MCF 10A (cell line): Measurements from ENCODE around the gene BMP2K. TPM values are rescaled to one million over a fixed set of nuclear protein-coding genes. Genes with fewer than 3 reads are reported as not detected.

ENCODE experiments used
- BruUV-seq: library from RNA; stranded (reverse); fragments of 400-500 nt; replicated peaks from 2 replicates; lab custom pipeline; 2021; lab: Mats Ljungman, UMichigan
- CTCF ChIA-PET: fragments of 300-600 bp; sonication (Branson Sonifier 250); formaldehyde crosslinking; extraction: SDS; loops from one replicate; lab custom pipeline; 2021; ENCODE audit warnings: antibody characterized with exemption, inconsistent platforms; lab: Yijun Ruan, JAX
- POLR2A ChIA-PET: fragments of 300-600, 350-650 bp; sonication (Branson Sonifier 250); formaldehyde crosslinking; extraction: SDS; loops from one replicate; lab custom pipeline; 2020; ENCODE audit warnings: antibody characterized with exemption, inconsistent platforms; lab: Yijun Ruan, JAX
- DNase-seq: peaks from one replicate; pipeline ENCODE4 v3.0.0-alpha.2; 2018; ENCODE audit not compliant: unreplicated experiment
- H3K27ac Mint-ChIP-seq: one replicate; pipeline ENCODE4 v1.8.0; 2022; ENCODE audit warnings: mild to moderate bottlenecking, low read depth, mixed read lengths; ENCODE audit not compliant: unreplicated experiment
- H3K27me3 Mint-ChIP-seq: one replicate; pipeline ENCODE4 v1.8.0; 2022; ENCODE audit warnings: mixed read lengths; ENCODE audit not compliant: insufficient read depth, unreplicated experiment
- H3K36me3 Mint-ChIP-seq: one replicate; pipeline ENCODE4 v1.8.0; 2022; ENCODE audit warnings: mild to moderate bottlenecking, moderate library complexity, mixed read lengths; ENCODE audit not compliant: insufficient read depth, unreplicated experiment
- H3K4me1 Mint-ChIP-seq: one replicate; pipeline ENCODE4 v1.8.0; 2022; ENCODE audit warnings: mixed read lengths; ENCODE audit not compliant: insufficient read depth, unreplicated experiment
- H3K4me3 Mint-ChIP-seq: one replicate; pipeline ENCODE4 v1.8.0; 2022; ENCODE audit warnings: mild to moderate bottlenecking, moderate library complexity, mixed read lengths; ENCODE audit not compliant: unreplicated experiment
- H3K9me3 Mint-ChIP-seq: one replicate; pipeline ENCODE4 v1.8.0; 2022; ENCODE audit warnings: mixed read lengths; ENCODE audit not compliant: unreplicated experiment
- CTCF ChIP-seq: fragments of 200-600 bp; IDR thresholded peaks from one replicate; pipeline ENCODE4 v1.8.0; 2022; ENCODE audit warnings: antibody characterized with exemption, mild to moderate bottlenecking; ENCODE audit not compliant: unreplicated experiment
- intact Hi-C: fragments of 100-400 bp; cut with micrococcal nuclease; formaldehyde crosslinking; loops from 2 replicates; pipeline ENCODE4 v1.14.1; 2022
- total RNA-seq: library from RNA; stranded (reverse); gene quantifications from 2 replicates; pipeline ENCODE4 v1.2.3, GENCODE V29; 2022

Gene BMP2K
- total RNA-seq, 1 experiment from 2014 or later: 47.3 TPM

DNA sequence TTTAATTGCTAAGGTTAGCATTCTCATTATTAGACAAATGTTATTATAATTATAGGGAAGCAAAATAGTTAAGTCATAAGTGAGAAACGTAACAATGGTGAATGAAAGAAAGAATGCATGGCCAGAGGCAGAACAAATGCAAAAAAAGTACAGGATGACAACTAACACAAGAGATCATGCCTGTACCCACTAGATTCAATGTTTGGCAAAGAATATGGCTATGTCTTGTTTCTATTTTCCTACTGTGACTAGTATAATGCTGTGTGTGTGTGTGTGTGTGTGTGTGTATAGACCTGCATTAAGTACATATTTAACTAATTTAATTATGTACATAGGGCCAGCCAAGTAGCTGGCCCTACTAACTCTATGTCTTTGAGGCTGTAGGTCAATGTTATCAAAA, 12.9 kb upstream of the BMP2K start:
- intact Hi-C loops: no loop called here
- CTCF ChIA-PET: no interaction called here
- Mint-ChIP-seq H3K36me3 (no peaks in the 10 kb centered on the region), H3K9me3 (no peaks in the 10 kb centered on the region), H3K4me3 (no peak overlapping the region), H3K4me1 (peaks cover 7% of the 10 kb centered on the region), H3K27me3 (no peaks in the 10 kb centered on the region), H3K27ac (no peak overlapping the region)
- POLR2A ChIA-PET: no interaction called here
- no TSS peak for BruUV-seq
- no peak for DNase-seq
- no peak for TF ChIP-seq CTCF

DNA sequence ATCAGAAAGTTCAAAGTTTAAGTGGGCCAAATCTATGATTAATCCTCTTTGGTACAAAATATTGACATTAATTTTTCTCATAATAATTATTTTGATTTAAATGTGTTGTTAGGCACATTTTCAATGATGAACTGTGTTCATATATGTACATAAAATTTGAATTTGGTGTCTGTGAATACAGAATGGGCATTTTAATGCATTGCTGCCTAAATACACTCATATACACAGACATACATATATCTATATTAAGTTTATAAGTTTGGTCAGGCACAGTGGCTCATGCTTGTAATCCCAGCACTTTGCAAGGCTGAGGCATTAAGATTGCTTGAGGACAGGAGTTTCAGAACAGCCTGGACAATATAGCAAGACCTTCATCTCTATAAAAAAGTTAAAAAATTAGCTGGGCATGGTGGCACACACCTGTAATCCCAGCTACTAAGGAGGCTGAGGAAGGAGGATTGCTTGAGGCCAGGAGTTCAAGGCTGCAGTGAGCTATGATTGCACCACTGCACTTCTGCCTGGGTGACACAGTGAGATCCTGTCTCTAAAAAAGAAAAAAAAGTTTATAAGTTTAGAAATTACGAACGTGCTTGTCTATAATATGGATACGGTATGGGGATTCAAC, 12.3 kb upstream of the BMP2K start:
- Mint-ChIP-seq H3K4me3 (no peak overlapping the region), H3K36me3 (no peaks in the 10 kb centered on the region), H3K27me3 (no peaks in the 10 kb centered on the region)

DNA sequence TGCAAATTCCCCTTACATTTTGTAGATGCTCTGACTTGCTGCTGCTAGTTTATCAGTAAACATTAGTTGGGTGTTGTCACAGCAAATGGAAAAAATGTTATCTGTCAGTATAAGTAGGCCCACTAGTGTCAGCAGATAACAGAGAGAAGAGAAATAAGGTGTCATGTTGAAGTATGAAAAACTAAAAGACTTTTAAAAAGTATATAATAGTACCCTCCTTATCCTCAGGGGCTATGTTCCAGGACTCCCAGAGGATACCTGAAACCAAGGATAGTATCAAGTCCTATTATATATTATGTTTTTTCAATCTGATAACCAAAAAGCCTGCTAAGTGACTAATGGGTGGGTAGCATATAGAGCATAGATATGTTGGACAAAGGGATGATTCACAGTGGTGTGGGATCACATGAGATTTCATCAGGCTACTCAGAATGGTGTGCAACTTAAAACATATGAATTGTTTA, 11.6 kb upstream of the BMP2K start:
- intact Hi-C loops: no loop called here
- BruUV-seq: no TSS peak
- DNase-seq: peak; percentile 23
- CTCF ChIA-PET: interaction anchor here (0.6 to 0.7 kb wide), 2 partner anchors 36 to 62 kb away, joined by 3 read pairs; no protein-coding TSS in a partner anchor
- Mint-ChIP-seq H3K4me1 (peaks cover 12% of the 10 kb centered on the region), H3K9me3 (no peaks in the 10 kb centered on the region), H3K27me3 (no peaks in the 10 kb centered on the region), H3K4me3 (no peak overlapping the region), H3K27ac (no peak overlapping the region), H3K36me3 (no peaks in the 10 kb centered on the region)
- POLR2A ChIA-PET: interaction anchor here (0.8 kb wide), 1 partner anchor 10 kb away, joined by 5 read pairs; no protein-coding TSS in a partner anchor
- TF ChIP-seq CTCF: no peak

More for the DNA sequence above, 12.3 kb upstream of the BMP2K start:
- no peak for DNase-seq
- ChIA-PET CTCF (interaction anchor here (0.6 to 0.7 kb wide), 2 partner anchors 35 to 63 kb away, joined by 3 read pairs; no protein-coding TSS in a partner anchor), POLR2A (interaction anchor here (0.8 kb wide), 1 partner anchor 11 kb away, joined by 5 read pairs; no protein-coding TSS in a partner anchor)
- no peak overlapping the region for H3K27ac Mint-ChIP-seq
- TF ChIP-seq CTCF: no peak
- H3K9me3 Mint-ChIP-seq: no peaks in the 10 kb centered on the region
- peaks cover 12% of the 10 kb centered on the region for H3K4me1 Mint-ChIP-seq
- no TSS peak for BruUV-seq
- intact Hi-C loops: no loop called here

DNA sequence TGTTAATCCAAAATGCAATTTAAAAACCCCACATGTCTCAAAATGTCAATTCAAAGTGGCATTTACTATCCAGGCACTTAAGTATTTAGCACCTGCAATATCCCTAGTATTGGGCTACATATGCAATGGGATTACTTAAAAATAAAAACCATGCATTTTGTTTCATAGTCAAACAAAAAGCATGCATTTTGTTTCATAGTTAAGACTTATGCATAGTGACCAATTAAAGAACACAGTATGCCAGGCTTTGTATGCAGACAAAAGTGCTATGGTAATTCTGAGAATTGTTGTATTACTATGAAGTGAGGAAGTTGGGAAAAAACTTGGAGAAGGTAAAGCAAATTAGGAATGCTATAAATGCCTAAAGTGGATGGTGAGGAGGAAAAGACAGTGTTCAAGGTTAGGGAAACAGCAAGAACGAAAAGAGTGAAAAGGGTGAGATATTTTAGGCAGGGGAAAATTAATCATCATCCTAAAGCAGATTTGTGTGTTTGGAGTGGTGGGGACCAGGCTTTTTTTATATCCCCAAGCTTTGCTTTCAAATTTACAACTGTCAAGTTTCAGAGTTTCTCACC, 10.6 kb upstream of the BMP2K start:
- Mint-ChIP-seq H3K27ac (no peak overlapping the region), H3K4me3 (no peak overlapping the region), H3K4me1 (peaks cover 12% of the 10 kb centered on the region), H3K36me3 (no peaks in the 10 kb centered on the region), H3K9me3 (no peaks in the 10 kb centered on the region), H3K27me3 (no peaks in the 10 kb centered on the region)
- no peak for TF ChIP-seq CTCF
- intact Hi-C loops: no loop called here
- ChIA-PET CTCF (no interaction called here), POLR2A (no interaction called here)
- DNase-seq: no peak
- BruUV-seq: no TSS peak
